DND-41 (cell line): Measurements from ENCODE around the gene GPR156.

Source experiments
- ATAC-seq: fragments of 200-7000 bp; cut with Tn5 transposase; 3 replicates; pipeline ENCODE4 v1.9.1; 2021; ENCODE audit warnings: low read depth; ENCODE audit not compliant: insufficient read depth
- DNase-seq: peaks from one replicate; pipeline ENCODE4 v3.0.0-alpha.2; 2020
- H2AFZ ChIP-seq: 2 replicates; pipeline ENCODE4 v1.6.0; 2012; ENCODE audit warnings: low read depth, low read length
- H3K27ac ChIP-seq: 2 replicates; pipeline ENCODE4 v1.5.1; 2012; ENCODE audit warnings: low read length, inconsistent platforms
- H3K27me3 ChIP-seq: fragments of 200-600 bp; sonication (generic); 2 replicates; pipeline ENCODE4 v1.6.0; 2012; ENCODE audit warnings: low read length, mild to moderate bottlenecking, inconsistent platforms; ENCODE audit not compliant: insufficient read depth, poor library complexity
- H3K36me3 ChIP-seq: 2 replicates; pipeline ENCODE4 v1.5.1; 2012; ENCODE audit warnings: low read length, inconsistent platforms; ENCODE audit not compliant: insufficient read depth
- H3K4me1 ChIP-seq: 2 replicates; pipeline ENCODE4 v1.5.1; 2012; ENCODE audit warnings: mild to moderate bottlenecking, low read length; ENCODE audit not compliant: insufficient read depth
- H3K4me2 ChIP-seq: 2 replicates; pipeline ENCODE4 v1.6.0; 2012; ENCODE audit warnings: mild to moderate bottlenecking, moderate library complexity, low read length, inconsistent platforms; ENCODE audit not compliant: insufficient read depth
- H3K4me3 ChIP-seq, 2 experiments: fragments of 200-600 bp in 1 of 2; shearing (Covaris generic) in 1 of 2; 2 replicates each; pipeline ENCODE4 v1.5.1; 2012 to 2016; ENCODE audit warnings: inconsistent platforms in 2 of 2, low read length in 2 of 2, mild to moderate bottlenecking in 2 of 2, low read depth in 1 of 2, moderate library complexity in 1 of 2
- H3K79me2 ChIP-seq: 2 replicates; pipeline ENCODE4 v1.6.0; 2012; ENCODE audit warnings: low read length, inconsistent platforms; ENCODE audit not compliant: insufficient read depth
- H3K9ac ChIP-seq: 2 replicates; pipeline ENCODE4 v1.6.0; 2012; ENCODE audit warnings: low read depth, mild to moderate bottlenecking, inconsistent platforms, low read length, moderate library complexity
- H3K9me3 ChIP-seq: 2 replicates; pipeline ENCODE4 v1.5.1; 2012; ENCODE audit warnings: low read length, moderate library complexity, mild to moderate bottlenecking, inconsistent platforms; ENCODE audit not compliant: insufficient read depth, severe bottlenecking
- H4K20me1 ChIP-seq: 2 replicates; pipeline ENCODE4 v1.6.0; 2012; ENCODE audit warnings: low read length; ENCODE audit not compliant: insufficient read depth
- CTCF ChIP-seq: IDR thresholded peaks from 2 replicates; pipeline ENCODE4 v1.5.1; 2012; ENCODE audit warnings: borderline replicate concordance, low read length, moderate library complexity, mild to moderate bottlenecking; ENCODE audit not compliant: poor library complexity, severe bottlenecking; ENCODE audit errors: extremely low read depth
- EZH2 ChIP-seq: IDR thresholded peaks from 3 replicates; pipeline ENCODE4 v1.6.1; 2012; ENCODE audit warnings: borderline replicate concordance, low read depth, mild to moderate bottlenecking, moderate library complexity, low read length, inconsistent platforms; ENCODE audit not compliant: severe bottlenecking

Gene GPR156

DNA sequence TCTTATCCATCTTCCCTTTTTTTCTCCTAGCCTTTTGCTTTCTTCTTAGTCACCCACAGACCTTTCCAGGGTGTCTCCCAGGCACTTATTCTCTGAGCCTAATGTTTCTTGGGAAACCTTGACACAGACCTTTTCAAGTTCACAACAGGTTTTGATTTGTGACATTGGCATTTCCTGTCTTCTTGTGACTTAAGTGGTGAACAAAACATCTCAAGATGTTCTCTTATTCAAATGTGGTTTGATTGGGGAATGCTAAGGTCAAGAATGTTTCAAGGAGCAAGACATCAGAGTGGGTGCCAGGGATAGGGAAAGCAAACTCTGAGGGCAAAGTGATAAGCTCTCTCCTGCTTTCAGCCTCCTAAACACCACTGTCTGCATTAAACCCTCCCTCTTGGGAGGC, 122.6 kb downstream of the GPR156 start:
- H3K27me3 ChIP-seq, result no peaks in the 10 kb centered on the region
- no peaks in the 10 kb centered on the region for H4K20me1 ChIP-seq
- ATAC-seq, result no peak
- no peak overlapping the region for H3K4me3 ChIP-seq
- DNase-seq, result no peak
- no peaks in the 10 kb centered on the region for H3K9me3 ChIP-seq
- no peaks in the 10 kb centered on the region for H3K4me1 ChIP-seq
- no peaks in the 10 kb centered on the region for H3K79me2 ChIP-seq
- no peak overlapping the region for H2AFZ ChIP-seq
- TF ChIP-seq EZH2, result no peak
- TF ChIP-seq CTCF, result no peak
- no peaks in the 10 kb centered on the region for H3K36me3 ChIP-seq
- H3K27ac ChIP-seq, result no peak overlapping the region
- no peak overlapping the region for H3K9ac ChIP-seq
- H3K4me2 ChIP-seq, result no peak overlapping the region

DNA sequence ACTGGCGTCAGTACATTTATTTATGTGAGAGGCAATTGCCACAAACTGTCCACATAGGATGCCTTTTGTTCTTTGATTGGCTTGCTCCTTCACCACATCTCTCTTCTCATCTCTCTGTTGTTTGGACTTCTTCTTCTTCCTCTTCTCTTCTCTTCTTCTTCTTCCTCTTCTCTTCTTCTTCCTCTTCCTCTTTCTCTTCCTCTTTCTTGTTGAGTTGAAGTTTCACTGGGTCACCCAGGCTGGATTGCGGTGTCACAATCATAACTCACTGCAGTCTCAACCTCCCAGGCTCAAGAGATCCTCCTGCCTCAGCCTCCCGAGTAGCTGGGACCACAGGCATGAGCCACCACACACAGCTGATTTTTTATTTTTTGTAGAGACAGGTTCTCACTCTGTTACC, 123.1 kb downstream of the GPR156 start:
- H4K20me1 ChIP-seq, result no peaks in the 10 kb centered on the region
- H3K27ac ChIP-seq, result no peak overlapping the region
- H3K79me2 ChIP-seq, result no peaks in the 10 kb centered on the region
- no peak overlapping the region for H2AFZ ChIP-seq
- no peak for TF ChIP-seq EZH2
- no peak for TF ChIP-seq CTCF
- ATAC-seq (no peak), DNase-seq (no peak)
- H3K36me3 ChIP-seq, result no peaks in the 10 kb centered on the region
- no peak overlapping the region for H3K4me3 ChIP-seq
- H3K4me1 ChIP-seq, result no peaks in the 10 kb centered on the region
- no peaks in the 10 kb centered on the region for H3K27me3 ChIP-seq
- H3K4me2 ChIP-seq, result no peak overlapping the region
- H3K9ac ChIP-seq, result no peak overlapping the region
- H3K9me3 ChIP-seq, result no peaks in the 10 kb centered on the region

DNA sequence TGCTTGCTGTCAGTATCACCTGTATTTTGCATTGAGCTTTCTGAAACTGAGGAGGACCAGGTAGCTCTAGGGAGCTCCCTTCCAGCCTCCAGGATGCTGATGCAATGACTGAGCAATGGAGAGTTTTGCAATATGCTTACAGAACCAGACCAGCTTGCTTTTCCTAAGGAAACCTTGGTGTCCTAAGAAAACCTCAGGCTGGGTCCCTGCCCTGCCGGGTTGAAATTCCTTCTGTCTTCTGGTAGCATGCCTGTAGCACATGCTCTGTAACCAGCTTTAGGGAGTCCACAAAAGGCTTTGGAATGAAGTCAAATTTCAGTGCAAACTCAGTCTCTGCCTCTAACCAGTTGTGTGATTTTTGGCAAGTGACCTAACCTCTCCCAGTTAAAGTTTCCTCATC, 125.0 kb downstream of the GPR156 start:
- DNase-seq, result no peak
- TF ChIP-seq CTCF (no peak), EZH2 (no peak)

GRCh38 chr3:120157681-120158080, 127.3 kb downstream of the GPR156 start:
- H3K4me2 ChIP-seq, result no peak overlapping the region
- no peak overlapping the region for H3K9ac ChIP-seq
- TF ChIP-seq CTCF, result no peak
- H2AFZ ChIP-seq, result no peak overlapping the region
- no peaks in the 10 kb centered on the region for H3K4me1 ChIP-seq
- no peaks in the 10 kb centered on the region for H4K20me1 ChIP-seq
- H3K9me3 ChIP-seq, result peaks cover 12% of the 10 kb centered on the region
- ATAC-seq (no peak), DNase-seq (no peak)
- no peak overlapping the region for H3K4me3 ChIP-seq
- no peak overlapping the region for H3K27ac ChIP-seq
- no peaks in the 10 kb centered on the region for H3K79me2 ChIP-seq
- H3K36me3 ChIP-seq, result no peaks in the 10 kb centered on the region
- H3K27me3 ChIP-seq, result no peaks in the 10 kb centered on the region

More for the DNA sequence above, 125.0 kb downstream of the GPR156 start:
- no peaks in the 10 kb centered on the region for H3K36me3 ChIP-seq
- no peak overlapping the region for H3K27ac ChIP-seq
- peaks cover 6% of the 10 kb centered on the region for H3K9me3 ChIP-seq
- H3K79me2 ChIP-seq, result no peaks in the 10 kb centered on the region
- no peaks in the 10 kb centered on the region for H3K4me1 ChIP-seq
- H3K4me3 ChIP-seq, result no peak overlapping the region
- H3K4me2 ChIP-seq, result no peak overlapping the region
- H4K20me1 ChIP-seq, result no peaks in the 10 kb centered on the region
- no peak overlapping the region for H2AFZ ChIP-seq
- no peak overlapping the region for H3K9ac ChIP-seq
- ATAC-seq, result peak; percentile 42; the same call in 1 of the 3 replicates
- H3K27me3 ChIP-seq, result no peaks in the 10 kb centered on the region
